GM08714 (cell line): ENCODE results near the gene DAND5.
A peak's percentile ranks its signal among the peaks of the same experiment; 100 is the strongest.

ENCODE experiments used
- H3K4me3 ChIP-seq: fragments of 200-500 bp; sonication (Bioruptor generic); 2 replicates; pipeline ENCODE4 v1.5.1; 2014; ENCODE audit warnings: mild to moderate bottlenecking, low read length, inconsistent platforms
- ZNF274 ChIP-seq: IDR thresholded peaks from 2 replicates; pipeline ENCODE4 v1.6.1; 2012; ENCODE audit warnings: mild to moderate bottlenecking, low read depth, low read length

DAND5 gene

GRCh38 chr19:12938779-12939601 lies 30.4 kb upstream of the DAND5 start:
- TF ChIP-seq ZNF274, result no peak
- H3K4me3 ChIP-seq, result peak overlapping the region; percentile 80

- peak overlapping the region; percentile 80 for H3K4me3 ChIP-seq
- TF ChIP-seq ZNF274, result no peak
These were observed 29.4 kb upstream of the DAND5 start for GRCh38 chr19:12939975-12940423.

- H3K4me3 ChIP-seq, result peak overlapping the region; percentile 80; the same call in 1 of the 2 replicates
- TF ChIP-seq ZNF274, result no peak
These were observed 28.5 kb upstream of the DAND5 start for GRCh38 chr19:12940897-12941296.

GRCh38 chr19:12943437-12944044 lies 25.8 kb upstream of the DAND5 start:
- no peak for TF ChIP-seq ZNF274
- H3K4me3 ChIP-seq, result no peak overlapping the region

GRCh38 chr19:12944104-12944674 lies 25.2 kb upstream of the DAND5 start:
- H3K4me3 ChIP-seq, result no peak overlapping the region; the same call in 1 of the 2 replicates

GRCh38 chr19:12945479-12946091 lies 23.8 kb upstream of the DAND5 start, which contains the start of gene RAD23A:
RAD23A (plus strand) TSS chr19:12945862; CDS start chr19:12945949, 87 bp downstream.
- no peak for TF ChIP-seq ZNF274
- H3K4me3 ChIP-seq, result peak within 1 kb of the TSS; percentile 97

More at GRCh38 chr19:12944104-12944674, 25.2 kb upstream of the DAND5 start:
- no peak for TF ChIP-seq ZNF274

- peak overlapping the region; percentile 97 for H3K4me3 ChIP-seq
- no peak for TF ChIP-seq ZNF274
These were observed 23.2 kb upstream of the DAND5 start for GRCh38 chr19:12946092-12946721.

- peak overlapping the region; percentile 97 for H3K4me3 ChIP-seq
- TF ChIP-seq ZNF274, result no peak
These were observed 22.5 kb upstream of the DAND5 start for GRCh38 chr19:12946731-12947496.

GRCh38 chr19:12947702-12948611 lies 21.4 kb upstream of the DAND5 start:
- H3K4me3 ChIP-seq, result no peak overlapping the region
- TF ChIP-seq ZNF274, result no peak

- no peak overlapping the region for H3K4me3 ChIP-seq
- TF ChIP-seq ZNF274, result no peak
These were observed 20.6 kb upstream of the DAND5 start for GRCh38 chr19:12948612-12949362.
